ENCODE measurements around the gene TRIM46. TPM values are rescaled to one million over a fixed set of nuclear protein-coding genes. Genes with fewer than 3 reads are reported as not detected.

The TRIM46 gene
- total and polyA plus RNA-seq, 2 of the 13 experiments (the other 11 are each of a cell fraction or from before 2014, with no cell fraction given), result 0.04 to 0.09 TPM

- TF ChIP-seq, protein P1, sequence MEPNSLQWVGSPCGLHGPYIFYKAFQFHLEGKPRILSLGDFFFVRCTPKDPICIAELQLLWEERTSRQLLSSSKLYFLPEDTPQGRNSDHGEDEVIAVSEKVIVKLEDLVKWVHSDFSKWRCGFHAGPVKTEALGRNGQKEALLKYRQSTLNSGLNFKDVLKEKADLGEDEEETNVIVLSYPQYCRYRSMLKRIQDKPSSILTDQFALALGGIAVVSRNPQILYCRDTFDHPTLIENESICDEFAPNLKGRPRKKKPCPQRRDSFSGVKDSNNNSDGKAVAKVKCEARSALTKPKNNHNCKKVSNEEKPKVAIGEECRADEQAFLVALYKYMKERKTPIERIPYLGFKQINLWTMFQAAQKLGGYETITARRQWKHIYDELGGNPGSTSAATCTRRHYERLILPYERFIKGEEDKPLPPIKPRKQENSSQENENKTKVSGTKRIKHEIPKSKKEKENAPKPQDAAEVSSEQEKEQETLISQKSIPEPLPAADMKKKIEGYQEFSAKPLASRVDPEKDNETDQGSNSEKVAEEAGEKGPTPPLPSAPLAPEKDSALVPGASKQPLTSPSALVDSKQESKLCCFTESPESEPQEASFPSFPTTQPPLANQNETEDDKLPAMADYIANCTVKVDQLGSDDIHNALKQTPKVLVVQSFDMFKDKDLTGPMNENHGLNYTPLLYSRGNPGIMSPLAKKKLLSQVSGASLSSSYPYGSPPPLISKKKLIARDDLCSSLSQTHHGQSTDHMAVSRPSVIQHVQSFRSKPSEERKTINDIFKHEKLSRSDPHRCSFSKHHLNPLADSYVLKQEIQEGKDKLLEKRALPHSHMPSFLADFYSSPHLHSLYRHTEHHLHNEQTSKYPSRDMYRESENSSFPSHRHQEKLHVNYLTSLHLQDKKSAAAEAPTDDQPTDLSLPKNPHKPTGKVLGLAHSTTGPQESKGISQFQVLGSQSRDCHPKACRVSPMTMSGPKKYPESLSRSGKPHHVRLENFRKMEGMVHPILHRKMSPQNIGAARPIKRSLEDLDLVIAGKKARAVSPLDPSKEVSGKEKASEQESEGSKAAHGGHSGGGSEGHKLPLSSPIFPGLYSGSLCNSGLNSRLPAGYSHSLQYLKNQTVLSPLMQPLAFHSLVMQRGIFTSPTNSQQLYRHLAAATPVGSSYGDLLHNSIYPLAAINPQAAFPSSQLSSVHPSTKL (CRISPR knock-in tag; IDR thresholded peaks at IDR 0.05), result no peak
- TF ChIP-seq ZFP36 (IDR thresholded peaks at IDR 0.05; ENCODE audit: borderline replicate concordance, low read depth, low read length, partially characterized antibody), result no peak
- TF ChIP-seq FOXA3 (CRISPR knock-in tag; IDR thresholded peaks at IDR 0.05), result peak; percentile 41
- TF ChIP-seq MLLT10 (CRISPR knock-in tag; IDR thresholded peaks at IDR 0.05), result no peak
- no peak; the same call in 1 of the 2 replicates for TF ChIP-seq TFE3 (CRISPR knock-in tag; IDR thresholded peaks at IDR 0.05)
- peak; percentile 12; the same call in 1 of the 2 replicates for TF ChIP-seq NCOR1 (IDR thresholded peaks at IDR 0.05; ENCODE audit: borderline replicate concordance, low read length)
- TF ChIP-seq CEBPB (IDR thresholded peaks at IDR 0.05; ENCODE audit: borderline replicate concordance, low read depth, low read length), result no peak
- TF ChIP-seq, protein P2, sequence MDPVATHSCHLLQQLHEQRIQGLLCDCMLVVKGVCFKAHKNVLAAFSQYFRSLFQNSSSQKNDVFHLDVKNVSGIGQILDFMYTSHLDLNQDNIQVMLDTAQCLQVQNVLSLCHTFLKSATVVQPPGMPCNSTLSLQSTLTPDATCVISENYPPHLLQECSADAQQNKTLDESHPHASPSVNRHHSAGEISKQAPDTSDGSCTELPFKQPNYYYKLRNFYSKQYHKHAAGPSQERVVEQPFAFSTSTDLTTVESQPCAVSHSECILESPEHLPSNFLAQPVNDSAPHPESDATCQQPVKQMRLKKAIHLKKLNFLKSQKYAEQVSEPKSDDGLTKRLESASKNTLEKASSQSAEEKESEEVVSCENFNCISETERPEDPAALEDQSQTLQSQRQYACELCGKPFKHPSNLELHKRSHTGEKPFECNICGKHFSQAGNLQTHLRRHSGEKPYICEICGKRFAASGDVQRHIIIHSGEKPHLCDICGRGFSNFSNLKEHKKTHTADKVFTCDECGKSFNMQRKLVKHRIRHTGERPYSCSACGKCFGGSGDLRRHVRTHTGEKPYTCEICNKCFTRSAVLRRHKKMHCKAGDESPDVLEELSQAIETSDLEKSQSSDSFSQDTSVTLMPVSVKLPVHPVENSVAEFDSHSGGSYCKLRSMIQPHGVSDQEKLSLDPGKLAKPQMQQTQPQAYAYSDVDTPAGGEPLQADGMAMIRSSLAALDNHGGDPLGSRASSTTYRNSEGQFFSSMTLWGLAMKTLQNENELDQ (CRISPR knock-in tag; IDR thresholded peaks at IDR 0.05; ENCODE audit: borderline replicate concordance), result no peak
- TF ChIP-seq, protein P3, sequence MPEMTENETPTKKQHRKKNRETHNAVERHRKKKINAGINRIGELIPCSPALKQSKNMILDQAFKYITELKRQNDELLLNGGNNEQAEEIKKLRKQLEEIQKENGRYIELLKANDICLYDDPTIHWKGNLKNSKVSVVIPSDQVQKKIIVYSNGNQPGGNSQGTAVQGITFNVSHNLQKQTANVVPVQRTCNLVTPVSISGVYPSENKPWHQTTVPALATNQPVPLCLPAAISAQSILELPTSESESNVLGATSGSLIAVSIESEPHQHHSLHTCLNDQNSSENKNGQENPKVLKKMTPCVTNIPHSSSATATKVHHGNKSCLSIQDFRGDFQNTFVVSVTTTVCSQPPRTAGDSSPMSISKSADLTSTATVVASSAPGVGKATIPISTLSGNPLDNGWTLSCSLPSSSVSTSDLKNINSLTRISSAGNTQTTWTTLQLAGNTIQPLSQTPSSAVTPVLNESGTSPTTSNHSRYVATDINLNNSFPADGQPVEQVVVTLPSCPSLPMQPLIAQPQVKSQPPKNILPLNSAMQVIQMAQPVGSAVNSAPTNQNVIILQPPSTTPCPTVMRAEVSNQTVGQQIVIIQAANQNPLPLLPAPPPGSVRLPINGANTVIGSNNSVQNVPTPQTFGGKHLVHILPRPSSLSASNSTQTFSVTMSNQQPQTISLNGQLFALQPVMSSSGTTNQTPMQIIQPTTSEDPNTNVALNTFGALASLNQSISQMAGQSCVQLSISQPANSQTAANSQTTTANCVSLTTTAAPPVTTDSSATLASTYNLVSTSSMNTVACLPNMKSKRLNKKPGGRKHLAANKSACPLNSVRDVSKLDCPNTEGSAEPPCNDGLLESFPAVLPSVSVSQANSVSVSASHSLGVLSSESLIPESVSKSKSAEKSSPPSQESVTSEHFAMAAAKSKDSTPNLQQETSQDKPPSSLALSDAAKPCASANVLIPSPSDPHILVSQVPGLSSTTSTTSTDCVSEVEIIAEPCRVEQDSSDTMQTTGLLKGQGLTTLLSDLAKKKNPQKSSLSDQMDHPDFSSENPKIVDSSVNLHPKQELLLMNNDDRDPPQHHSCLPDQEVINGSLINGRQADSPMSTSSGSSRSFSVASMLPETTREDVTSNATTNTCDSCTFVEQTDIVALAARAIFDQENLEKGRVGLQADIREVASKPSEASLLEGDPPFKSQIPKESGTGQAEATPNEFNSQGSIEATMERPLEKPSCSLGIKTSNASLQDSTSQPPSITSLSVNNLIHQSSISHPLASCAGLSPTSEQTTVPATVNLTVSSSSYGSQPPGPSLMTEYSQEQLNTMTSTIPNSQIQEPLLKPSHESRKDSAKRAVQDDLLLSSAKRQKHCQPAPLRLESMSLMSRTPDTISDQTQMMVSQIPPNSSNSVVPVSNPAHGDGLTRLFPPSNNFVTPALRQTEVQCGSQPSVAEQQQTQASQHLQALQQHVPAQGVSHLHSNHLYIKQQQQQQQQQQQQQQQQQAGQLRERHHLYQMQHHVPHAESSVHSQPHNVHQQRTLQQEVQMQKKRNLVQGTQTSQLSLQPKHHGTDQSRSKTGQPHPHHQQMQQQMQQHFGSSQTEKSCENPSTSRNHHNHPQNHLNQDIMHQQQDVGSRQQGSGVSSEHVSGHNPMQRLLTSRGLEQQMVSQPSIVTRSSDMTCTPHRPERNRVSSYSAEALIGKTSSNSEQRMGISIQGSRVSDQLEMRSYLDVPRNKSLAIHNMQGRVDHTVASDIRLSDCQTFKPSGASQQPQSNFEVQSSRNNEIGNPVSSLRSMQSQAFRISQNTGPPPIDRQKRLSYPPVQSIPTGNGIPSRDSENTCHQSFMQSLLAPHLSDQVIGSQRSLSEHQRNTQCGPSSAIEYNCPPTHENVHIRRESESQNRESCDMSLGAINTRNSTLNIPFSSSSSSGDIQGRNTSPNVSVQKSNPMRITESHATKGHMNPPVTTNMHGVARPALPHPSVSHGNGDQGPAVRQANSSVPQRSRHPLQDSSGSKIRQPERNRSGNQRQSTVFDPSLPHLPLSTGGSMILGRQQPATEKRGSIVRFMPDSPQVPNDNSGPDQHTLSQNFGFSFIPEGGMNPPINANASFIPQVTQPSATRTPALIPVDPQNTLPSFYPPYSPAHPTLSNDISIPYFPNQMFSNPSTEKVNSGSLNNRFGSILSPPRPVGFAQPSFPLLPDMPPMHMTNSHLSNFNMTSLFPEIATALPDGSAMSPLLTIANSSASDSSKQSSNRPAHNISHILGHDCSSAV (CRISPR knock-in tag; IDR thresholded peaks at IDR 0.05; ENCODE audit: borderline replicate concordance), result no peak
- TF ChIP-seq ZNF441 (CRISPR knock-in tag; IDR thresholded peaks at IDR 0.05; ENCODE audit: borderline replicate concordance), result peak; percentile 55; the same call in 1 of the 2 replicates
Observed at GRCh38 chr1:155135415-155136028, 38.1 kb upstream of the TRIM46 start, which contains the start of gene SLC50A1 (continued).
